ENCODE results near the gene RUBCNL. TPM values are rescaled to one million over a fixed set of nuclear protein-coding genes. Genes with fewer than 3 reads are reported as not detected.

The RUBCNL gene
- total RNA-seq, 3 donors from 2014 or later (not counting 1 experiment from before 2014, with no cell fraction given), result 1.6 to 2.3 (median 2.1) TPM

DNA sequence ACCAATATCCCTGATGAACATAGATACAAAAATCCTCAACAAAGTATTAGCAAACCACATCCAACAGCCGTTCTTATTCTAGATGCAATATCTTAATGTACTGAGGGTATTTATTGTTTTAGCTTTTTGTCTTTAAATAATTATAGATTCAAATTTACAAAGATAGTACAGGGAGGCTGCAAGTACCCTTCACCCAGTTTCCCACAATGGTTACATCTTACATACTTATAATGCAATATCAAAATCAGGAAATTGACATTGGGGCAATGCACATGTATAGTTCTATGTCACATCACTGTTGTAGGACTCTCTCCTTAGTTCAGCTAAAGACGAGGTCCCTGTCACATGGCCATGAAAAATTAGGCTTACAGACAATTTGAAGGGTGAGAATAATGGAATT, 75.8 kb downstream of the RUBCNL start:
- Mint-ChIP-seq H3K9me3 (peaks cover 0 to 4% of the 10 kb centered on the region in 2 donors), H3K36me3 (peaks cover 4% of the 10 kb centered on the region), H3K4me1 (peaks cover 18 to 22% of the 10 kb centered on the region in 2 donors), H3K4me3 (no peak overlapping the region), H3K27ac (no peak overlapping the region), H3K27me3 (ENCODE audit: low read depth in 2 of 2) (no peaks in the 10 kb centered on the region)
- Histone ChIP-seq H3K27ac (ENCODE audit: low read length) (no peak overlapping the region), H3K27me3 (ENCODE audit: control insufficient read depth, insufficient read depth, low read length) (no peaks in the 10 kb centered on the region), H3K4me1 (ENCODE audit: control insufficient read depth, insufficient read depth, low read length) (peaks cover 13% of the 10 kb centered on the region), H3K36me3 (ENCODE audit: control insufficient read depth, insufficient read depth, low read length) (no peaks in the 10 kb centered on the region), H3K9me3 (ENCODE audit: control insufficient read depth, insufficient read depth, low read length) (no peaks in the 10 kb centered on the region), H3K4me3 (ENCODE audit: low read length) (no peak overlapping the region)
- 100% methylated on average over 1 of the region's 2 CpGs for WGBS (ENCODE audit: insufficient coverage)
- DNase-seq (no peak), ATAC-seq (no peak)
- TF ChIP-seq, protein P1, sequence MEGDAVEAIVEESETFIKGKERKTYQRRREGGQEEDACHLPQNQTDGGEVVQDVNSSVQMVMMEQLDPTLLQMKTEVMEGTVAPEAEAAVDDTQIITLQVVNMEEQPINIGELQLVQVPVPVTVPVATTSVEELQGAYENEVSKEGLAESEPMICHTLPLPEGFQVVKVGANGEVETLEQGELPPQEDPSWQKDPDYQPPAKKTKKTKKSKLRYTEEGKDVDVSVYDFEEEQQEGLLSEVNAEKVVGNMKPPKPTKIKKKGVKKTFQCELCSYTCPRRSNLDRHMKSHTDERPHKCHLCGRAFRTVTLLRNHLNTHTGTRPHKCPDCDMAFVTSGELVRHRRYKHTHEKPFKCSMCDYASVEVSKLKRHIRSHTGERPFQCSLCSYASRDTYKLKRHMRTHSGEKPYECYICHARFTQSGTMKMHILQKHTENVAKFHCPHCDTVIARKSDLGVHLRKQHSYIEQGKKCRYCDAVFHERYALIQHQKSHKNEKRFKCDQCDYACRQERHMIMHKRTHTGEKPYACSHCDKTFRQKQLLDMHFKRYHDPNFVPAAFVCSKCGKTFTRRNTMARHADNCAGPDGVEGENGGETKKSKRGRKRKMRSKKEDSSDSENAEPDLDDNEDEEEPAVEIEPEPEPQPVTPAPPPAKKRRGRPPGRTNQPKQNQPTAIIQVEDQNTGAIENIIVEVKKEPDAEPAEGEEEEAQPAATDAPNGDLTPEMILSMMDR (IDR thresholded peaks at IDR 0.05), result no peak
- intact Hi-C loops (cut with micrococcal nuclease), result no loop called here

DNA sequence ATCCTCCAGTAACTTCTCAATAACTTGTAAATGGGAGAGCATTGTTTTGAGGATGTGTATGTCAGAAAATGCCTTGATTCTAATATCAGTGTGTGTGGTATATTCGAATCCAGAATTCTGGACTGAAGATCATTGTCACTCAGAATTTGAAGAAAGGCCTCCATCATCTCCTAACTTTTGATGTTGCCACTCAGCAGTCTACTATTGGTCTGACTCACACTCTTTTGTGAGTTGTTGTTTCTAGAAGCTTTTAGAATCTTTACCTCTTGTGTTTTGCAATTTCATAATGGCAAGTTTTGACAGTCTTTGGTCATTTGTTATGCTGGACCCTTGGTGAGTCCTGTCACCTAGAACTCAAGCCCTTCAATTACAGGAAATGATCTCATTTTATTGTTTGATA, 77.0 kb downstream of the RUBCNL start:
- intact Hi-C loops (cut with micrococcal nuclease), result no loop called here
- TF ChIP-seq, protein P1 (IDR thresholded peaks at IDR 0.05), result no peak
- Histone ChIP-seq H3K4me3 (ENCODE audit: low read length) (no peak overlapping the region), H3K27ac (ENCODE audit: low read length) (no peak overlapping the region), H3K9me3 (ENCODE audit: control insufficient read depth, insufficient read depth, low read length) (no peaks in the 10 kb centered on the region), H3K36me3 (ENCODE audit: control insufficient read depth, insufficient read depth, low read length) (no peaks in the 10 kb centered on the region), H3K27me3 (ENCODE audit: control insufficient read depth, insufficient read depth, low read length) (no peaks in the 10 kb centered on the region), H3K4me1 (ENCODE audit: control insufficient read depth, insufficient read depth, low read length) (peaks cover 13% of the 10 kb centered on the region)
- Mint-ChIP-seq H3K27ac (no peak overlapping the region), H3K4me3 (no peak overlapping the region), H3K27me3 (ENCODE audit: low read depth in 2 of 2) (no peaks in the 10 kb centered on the region), H3K36me3 (peaks cover 4% of the 10 kb centered on the region), H3K9me3 (peaks cover 0 to 4% of the 10 kb centered on the region in 2 donors), H3K4me1 (peaks cover 15 to 25% of the 10 kb centered on the region in 2 donors)
- DNase-seq, result no peak
- WGBS (ENCODE audit: insufficient coverage), result no CpG with 5 or more reads among the region's 1 CpG
- no peak for ATAC-seq

DNA sequence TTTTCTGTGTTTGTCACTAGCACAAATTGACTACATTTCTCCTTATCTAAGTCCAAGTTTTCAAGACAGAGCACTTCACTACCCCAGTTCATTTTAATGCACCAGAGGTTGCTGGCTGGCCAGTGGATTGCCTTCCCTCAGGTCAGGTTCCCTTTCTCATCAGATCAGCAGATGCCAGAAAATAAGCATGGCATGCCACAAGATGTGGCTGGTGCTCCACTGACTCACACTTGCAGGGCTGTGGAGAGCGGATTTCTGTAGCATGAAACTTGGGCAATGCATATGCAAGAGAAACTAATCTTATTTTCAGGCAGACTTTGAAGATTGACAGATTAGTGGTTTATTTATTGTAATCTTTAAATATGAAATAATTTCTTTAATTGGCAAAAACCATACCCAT, 79.5 kb downstream of the RUBCNL start:
- no peaks in the 10 kb centered on the region for H3K27me3 Mint-ChIP-seq (ENCODE audit: low read depth in 2 of 2)
- H3K4me3 Mint-ChIP-seq, result no peak overlapping the region
- H3K9me3 Mint-ChIP-seq, result peaks cover 0 to 2% of the 10 kb centered on the region in 2 donors
- H3K27ac ChIP-seq (ENCODE audit: low read length), result no peak overlapping the region
- H3K4me1 ChIP-seq (ENCODE audit: control insufficient read depth, insufficient read depth, low read length), result peaks cover 12% of the 10 kb centered on the region
- no peaks in the 10 kb centered on the region for H3K27me3 ChIP-seq (ENCODE audit: control insufficient read depth, insufficient read depth, low read length)
- 100% methylated on average over 1 of the region's 1 CpG for WGBS (ENCODE audit: insufficient coverage)
- H3K4me1 Mint-ChIP-seq, result peaks cover 23 to 25% of the 10 kb centered on the region in 2 donors
- no peaks in the 10 kb centered on the region for H3K36me3 Mint-ChIP-seq
- DNase-seq, result no peak
- TF ChIP-seq, protein P1 (IDR thresholded peaks at IDR 0.05), result no peak
- no peak overlapping the region for H3K4me3 ChIP-seq (ENCODE audit: low read length)
- no peak for ATAC-seq
- no peaks in the 10 kb centered on the region for H3K9me3 ChIP-seq (ENCODE audit: control insufficient read depth, insufficient read depth, low read length)
- H3K27ac Mint-ChIP-seq, result no peak overlapping the region
- intact Hi-C loops (cut with micrococcal nuclease), result no loop called here
- H3K36me3 ChIP-seq (ENCODE audit: control insufficient read depth, insufficient read depth, low read length), result no peaks in the 10 kb centered on the region

DNA sequence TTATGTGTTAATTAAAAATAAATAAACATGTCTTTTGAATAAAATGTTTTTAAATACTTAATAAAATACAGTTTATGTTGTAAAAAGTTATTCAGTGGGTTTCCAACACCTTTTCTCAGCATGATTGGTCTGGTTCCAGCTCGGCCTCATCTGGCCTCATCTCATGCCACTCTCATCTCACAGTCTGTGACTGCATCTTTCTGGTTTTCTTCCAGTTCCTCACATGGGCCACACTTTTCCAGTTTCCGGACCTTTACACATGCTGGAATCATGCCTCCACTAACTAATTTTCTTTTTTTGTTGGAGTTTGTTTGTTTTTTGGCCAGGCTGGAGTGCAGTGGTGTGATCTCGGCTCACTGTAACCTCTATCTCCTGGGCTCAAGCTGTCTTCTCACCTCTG, 82.5 kb downstream of the RUBCNL start:
- H3K27ac Mint-ChIP-seq, result peak overlapping the region; percentile 62 to 82
- 81% methylated on average over 2 of the region's 3 CpGs for WGBS (ENCODE audit: insufficient coverage)
- H3K27me3 Mint-ChIP-seq (ENCODE audit: low read depth in 2 of 2), result no peaks in the 10 kb centered on the region
- TF ChIP-seq, protein P1 (IDR thresholded peaks at IDR 0.05), result no peak
- H3K4me3 Mint-ChIP-seq, result peak overlapping the region; percentile 72
- Histone ChIP-seq H3K9me3 (ENCODE audit: control insufficient read depth, insufficient read depth, low read length) (no peaks in the 10 kb centered on the region), H3K4me1 (ENCODE audit: control insufficient read depth, insufficient read depth, low read length) (peaks cover 8% of the 10 kb centered on the region), H3K27ac (ENCODE audit: low read length) (peak overlapping the region; percentile 40), H3K27me3 (ENCODE audit: control insufficient read depth, insufficient read depth, low read length) (no peaks in the 10 kb centered on the region), H3K4me3 (ENCODE audit: low read length) (no peak overlapping the region), H3K36me3 (ENCODE audit: control insufficient read depth, insufficient read depth, low read length) (no peaks in the 10 kb centered on the region)
- H3K36me3 Mint-ChIP-seq, result no peaks in the 10 kb centered on the region
- intact Hi-C loops (cut with micrococcal nuclease), result loop anchor here (1.0 kb wide), 1 partner anchor 8 kb away; no protein-coding TSS in a partner anchor
- peak in 2 of 3 donors; percentile 20 to 37 for ATAC-seq
- no peak for DNase-seq
- H3K4me1 Mint-ChIP-seq, result peaks cover 23 to 25% of the 10 kb centered on the region in 2 donors
- H3K9me3 Mint-ChIP-seq, result no peaks in the 10 kb centered on the region

All from natural killer cell (primary cell).